Measurements from ENCODE around the gene C16orf89.

Gene C16orf89

DNA sequence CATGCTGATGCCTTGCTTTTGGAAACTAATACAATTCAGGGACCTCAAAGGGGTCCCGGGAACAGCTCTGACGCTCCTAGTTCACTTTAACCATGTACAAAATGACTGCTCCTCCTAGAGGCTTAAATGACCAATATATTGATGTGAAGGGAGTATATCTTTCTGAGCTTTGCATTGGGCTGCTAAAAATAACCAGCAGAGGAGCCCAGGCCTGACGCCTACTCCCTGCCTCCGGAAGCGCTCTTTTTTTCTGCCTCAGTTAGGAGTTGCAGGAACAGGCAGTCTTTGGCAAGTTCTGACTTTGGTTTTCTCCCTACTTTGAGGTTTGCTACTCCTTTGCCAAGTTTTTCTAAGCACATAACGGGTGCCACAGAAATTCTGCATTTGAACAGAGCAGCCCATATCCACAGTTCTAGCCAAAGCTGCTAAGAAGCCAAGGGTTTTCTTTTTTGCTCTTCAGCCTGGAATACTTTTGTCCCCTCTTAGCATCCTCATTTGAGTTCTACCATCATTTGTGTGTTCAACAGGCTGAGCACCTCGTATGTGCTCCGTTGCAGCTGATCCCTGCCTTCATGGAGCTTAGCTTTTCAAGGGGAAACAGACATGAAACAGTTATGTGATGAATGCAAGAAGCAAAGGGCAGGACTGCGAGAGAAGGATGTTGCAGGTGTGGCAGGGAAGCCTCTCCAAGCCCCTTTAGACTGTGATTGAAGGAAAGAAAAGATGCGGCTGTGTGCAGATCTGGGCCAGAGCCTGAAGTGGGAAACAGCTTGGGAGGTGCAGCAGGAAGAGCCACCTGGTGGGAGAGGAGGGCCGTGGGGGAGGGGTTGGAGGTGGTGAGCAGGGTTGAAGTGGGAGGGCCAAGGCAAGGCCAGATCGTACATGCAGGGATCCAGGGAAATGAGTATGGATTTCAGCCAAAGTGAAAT is 29.3 kb downstream of the C16orf89 start:
- intact Hi-C loops (cut with DNase I), result loop anchor here (10.0 kb wide), 1 partner anchor 192 kb away; the partner anchor contains the start of genes GLYR1 and UBN1
- DNase-seq, result peak in 8 of 10 donors; percentile 42 to 92 (median 54)

- intact Hi-C loops (cut with DNase I), result loop anchor here (10.0 kb wide), 1 partner anchor 191 kb away; the partner anchor contains the start of genes GLYR1 and UBN1
- no peak for DNase-seq
Observed at GRCh38 chr16:5035909-5036227, 29.9 kb downstream of the C16orf89 start.

DNA sequence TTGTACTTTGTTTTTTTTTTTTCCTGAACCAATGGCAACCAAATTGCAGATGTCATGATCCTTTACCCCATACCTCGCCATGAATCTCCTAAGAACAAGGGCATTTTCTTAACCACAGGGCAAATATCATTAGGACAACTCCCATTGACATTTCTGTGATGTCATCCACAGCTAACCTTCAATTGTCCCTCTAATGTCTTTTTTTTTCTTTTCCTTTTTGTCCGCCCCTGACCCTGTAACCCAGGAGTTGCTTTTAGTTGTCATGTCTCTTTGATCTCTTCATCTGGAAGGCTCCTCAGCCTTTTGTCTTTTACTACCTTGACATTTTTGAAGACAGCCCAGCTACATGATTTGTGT is 31.6 kb downstream of the C16orf89 start:
- DNase-seq, result no peak
- intact Hi-C loops (cut with DNase I), result loop anchor here (5.0 to 10.0 kb wide), 2 partner anchors 38 to 189 kb away; partner anchors contain the start of genes ALG1, GLYR1 and UBN1

GRCh38 chr16:5033256-5034166 is 32.2 kb downstream of the C16orf89 start, which contains the start of gene NAGPA:
Gene NAGPA, minus strand, starts transcription at chr16:5033935. Its CDS starts 21 bp downstream, at chr16:5033914.
- DNase-seq, result peak; percentile 85 to 98 (median 94)
- intact Hi-C loops (cut with DNase I), result loop anchor here (5.0 to 10.0 kb wide), 2 partner anchors 39 to 189 kb away; partner anchors contain the start of genes ALG1, GLYR1 and UBN1

GRCh38 chr16:5032748-5033167 is 33.0 kb downstream of the C16orf89 start:
- DNase-seq, result peak in 1 of 10 donors; percentile 65
- intact Hi-C loops (cut with DNase I), result loop anchor here (5.0 to 10.0 kb wide), 2 partner anchors 40 to 188 kb away; partner anchors contain the start of genes ALG1, GLYR1 and UBN1

- intact Hi-C loops (cut with DNase I), result loop anchor here (5.0 to 10.0 kb wide), 2 partner anchors 41 to 187 kb away; partner anchors contain the start of genes ALG1, GLYR1 and UBN1
- DNase-seq, result peak in 3 of 10 donors; percentile 9 to 57 (median 42)
Observed at GRCh38 chr16:5031601-5032000, 34.2 kb downstream of the C16orf89 start.

DNA sequence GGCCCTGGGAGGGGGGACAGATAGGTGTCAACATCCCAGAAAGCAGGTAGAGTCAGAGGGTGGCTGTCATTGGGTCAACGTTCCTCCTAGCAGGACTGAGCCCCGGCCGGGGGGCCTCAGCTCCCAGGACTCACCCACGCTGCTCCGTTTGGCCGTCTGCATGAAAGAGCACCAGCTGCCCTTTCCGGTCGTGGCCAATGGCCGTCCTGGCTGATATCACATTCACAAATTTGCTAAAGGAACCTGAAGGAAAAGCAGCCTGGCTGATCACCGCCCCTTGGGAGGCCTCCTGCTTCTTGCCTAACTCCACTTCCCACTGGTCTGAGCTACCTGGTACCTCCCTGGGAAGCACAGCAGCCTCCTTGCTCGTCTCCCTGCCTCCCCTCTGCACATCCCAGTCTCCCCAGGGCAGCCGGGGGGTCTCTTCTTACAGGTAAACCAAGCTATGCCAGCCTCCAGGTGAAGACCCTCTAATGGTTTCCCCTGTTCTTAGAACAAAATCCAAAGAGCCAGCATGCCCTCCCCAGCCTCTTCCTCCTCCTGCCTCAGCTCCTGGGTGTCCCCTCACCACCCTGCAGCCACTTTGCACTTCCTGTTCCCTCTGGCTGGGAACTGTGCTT is 35.4 kb downstream of the C16orf89 start:
- intact Hi-C loops (cut with DNase I), result loop anchor here (5.0 to 10.0 kb wide), 2 partner anchors 42 to 186 kb away; partner anchors contain the start of genes ALG1, GLYR1 and UBN1
- DNase-seq, result peak in 4 of 10 donors; percentile 1 to 72 (median 32)

GRCh38 chr16:5028950-5029475 is 36.7 kb downstream of the C16orf89 start:
- DNase-seq, result peak in 8 of 10 donors; percentile 50 to 94 (median 72)
- intact Hi-C loops (cut with DNase I), result loop anchor here (5.0 kb wide), 1 partner anchor 72 kb away; the partner anchor contains the start of gene SEC14L5

GRCh38 chr16:5027575-5028235 is 38.1 kb downstream of the C16orf89 start:
- intact Hi-C loops (cut with DNase I), result loop anchor here (5.0 kb wide), 1 partner anchor 70 kb away; the partner anchor contains the start of gene SEC14L5
- peak in 5 of 10 donors; percentile 11 to 88 (median 80) for DNase-seq

DNA sequence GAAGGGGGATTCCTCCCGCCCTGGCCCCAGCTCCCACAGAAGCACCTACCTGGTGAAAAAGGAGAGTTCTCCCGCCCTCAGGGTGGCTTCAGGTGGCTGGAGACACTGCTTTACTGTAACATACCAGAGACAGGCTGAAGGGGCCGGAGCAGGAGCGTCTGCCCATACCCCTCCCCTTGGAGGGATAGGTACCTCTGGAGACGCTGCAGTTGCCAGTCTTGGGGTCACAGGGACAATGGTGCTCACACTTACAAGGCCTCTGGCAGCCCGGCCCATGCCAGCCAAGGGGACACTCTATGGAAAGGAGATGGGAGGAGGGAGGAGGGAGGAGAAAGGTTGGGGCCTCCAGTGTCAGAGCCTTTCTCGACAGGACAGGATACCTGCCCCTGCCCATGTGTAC is 38.7 kb downstream of the C16orf89 start:
- intact Hi-C loops (cut with DNase I), result loop anchor here (5.0 kb wide), 1 partner anchor 70 kb away; the partner anchor contains the start of gene SEC14L5
- peak in 4 of 10 donors; percentile 2 to 85 (median 45) for DNase-seq

GRCh38 chr16:5026664-5027063 is 39.1 kb downstream of the C16orf89 start:
- peak in 6 of 10 donors; percentile 1 to 78 (median 48) for DNase-seq
- intact Hi-C loops (cut with DNase I), result loop anchor here (5.0 kb wide), 1 partner anchor 69 kb away; the partner anchor contains the start of gene SEC14L5

GRCh38 chr16:5025171-5025632 is 40.6 kb downstream of the C16orf89 start:
- DNase-seq, result peak; percentile 71 to 97 (median 82)
- intact Hi-C loops (cut with DNase I), result loop anchor here (5.0 kb wide), 1 partner anchor 68 kb away; the partner anchor contains the start of gene SEC14L5

- intact Hi-C loops (cut with DNase I), result loop anchor here (5.0 kb wide), 1 partner anchor 67 kb away; the partner anchor contains the start of gene SEC14L5
- no peak for DNase-seq
Observed at GRCh38 chr16:5024632-5025031, 41.1 kb downstream of the C16orf89 start.

GRCh38 chr16:5022521-5022920 is 43.2 kb downstream of the C16orf89 start:
- DNase-seq, result no peak
- intact Hi-C loops (cut with DNase I), result no loop called here

DNA sequence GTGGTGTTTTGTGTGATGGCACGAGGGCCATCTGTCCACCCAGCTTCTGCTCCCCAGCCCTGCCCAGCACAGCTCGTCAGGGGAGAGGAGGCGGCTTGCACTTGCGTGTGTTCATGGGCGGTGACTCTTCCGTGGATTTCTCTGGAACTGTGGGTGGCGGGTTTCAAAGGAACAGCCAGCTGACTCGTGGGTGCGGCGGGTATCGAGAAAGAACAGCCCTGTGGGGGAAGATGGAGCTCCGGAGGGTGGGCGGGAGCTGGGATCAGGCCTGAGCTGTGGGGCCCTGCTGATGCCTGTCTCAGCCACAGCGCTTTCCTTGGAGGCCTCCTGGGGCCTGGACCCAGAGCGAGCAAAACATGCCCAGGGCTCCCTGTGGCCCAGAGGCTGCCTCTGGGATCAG is 45.2 kb downstream of the C16orf89 start:
- intact Hi-C loops (cut with DNase I), result no loop called here
- DNase-seq, result peak in 9 of 10 donors; percentile 41 to 95 (median 82)

- intact Hi-C loops (cut with DNase I), result no loop called here
- DNase-seq, result no peak
Observed at GRCh38 chr16:5019775-5020174, 46.0 kb downstream of the C16orf89 start.

DNA sequence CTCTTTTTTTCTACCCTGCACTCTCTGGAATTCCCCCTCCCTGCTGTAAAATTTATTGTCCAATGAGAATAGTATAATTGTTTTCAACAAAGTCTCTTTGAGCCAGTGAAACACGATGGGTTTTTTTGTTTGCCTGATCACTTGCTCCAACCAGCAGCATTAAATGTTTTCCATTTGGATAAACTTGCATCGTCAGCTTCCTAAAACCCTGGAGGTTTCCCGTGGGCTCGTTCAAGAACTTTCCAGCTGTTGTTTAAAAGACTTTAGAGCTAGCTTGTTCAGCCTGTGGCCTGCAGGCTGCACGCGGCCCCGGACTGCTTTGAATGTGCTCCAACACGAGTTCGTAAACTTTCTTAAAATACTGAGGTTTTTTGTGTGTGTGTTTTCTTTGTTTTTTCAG is 47.0 kb downstream of the C16orf89 start:
- DNase-seq, result peak in 1 of 10 donors; percentile 37
- intact Hi-C loops (cut with DNase I), result no loop called here

DNA sequence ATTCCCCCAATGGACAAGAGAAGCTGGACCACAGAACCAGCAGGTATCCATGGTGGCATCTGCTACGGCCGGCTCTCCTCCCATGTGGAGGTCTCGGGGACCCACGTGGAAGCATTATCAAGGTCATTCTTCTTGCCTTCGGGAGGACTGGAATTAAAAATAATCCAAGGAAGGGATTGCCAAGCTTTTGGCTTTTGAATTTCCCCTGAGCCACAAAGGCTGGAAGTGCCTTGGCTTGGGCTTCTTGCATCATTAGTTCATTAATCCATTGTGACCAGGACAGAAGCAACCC is 48.1 kb downstream of the C16orf89 start:
- intact Hi-C loops (cut with DNase I), result no loop called here
- DNase-seq, result no peak
